Inferior parietal cortex (tissue), 1 donor: ENCODE results near the gene TKTL1.
"Not testable (repeated sequence)": the region's sequence is repeated elsewhere in the genome, so short reads cannot be mapped to it uniquely, and the experiment has no call there.

ENCODE experiments used
- DNase-seq: peaks from one replicate; pipeline ENCODE4 v3.0.0-alpha.2; 2016; ENCODE audit errors: extremely low spot score

TKTL1 gene

GRCh38 chrX:154343620-154344019, 48.0 kb downstream of the TKTL1 start:
- DNase-seq, result not testable (repeated sequence)

DNA sequence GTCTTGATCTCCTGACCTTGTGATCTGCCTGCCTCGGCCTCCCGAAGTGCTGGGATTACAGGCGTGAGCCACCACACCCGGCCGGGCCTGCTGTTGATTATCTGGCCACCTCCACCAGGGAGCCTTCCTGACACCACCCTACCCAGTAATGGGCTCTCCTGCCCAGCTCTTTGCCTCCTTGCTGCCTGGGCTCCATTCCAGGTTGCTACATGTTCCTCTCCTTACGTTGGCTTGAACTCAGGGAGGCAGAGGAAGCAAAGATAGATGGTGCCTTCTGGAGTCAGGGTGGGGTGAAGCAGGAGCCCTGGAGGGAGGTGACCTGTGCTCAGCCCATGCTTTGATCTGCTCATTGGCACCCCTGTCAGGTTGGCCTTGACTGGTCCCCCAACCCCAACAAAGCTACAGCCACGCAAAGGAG, 52.5 kb downstream of the TKTL1 start:
- DNase-seq, result no peak

- no peak for DNase-seq
Observed at GRCh38 chrX:154348646-154349358, 53.2 kb downstream of the TKTL1 start.

DNA sequence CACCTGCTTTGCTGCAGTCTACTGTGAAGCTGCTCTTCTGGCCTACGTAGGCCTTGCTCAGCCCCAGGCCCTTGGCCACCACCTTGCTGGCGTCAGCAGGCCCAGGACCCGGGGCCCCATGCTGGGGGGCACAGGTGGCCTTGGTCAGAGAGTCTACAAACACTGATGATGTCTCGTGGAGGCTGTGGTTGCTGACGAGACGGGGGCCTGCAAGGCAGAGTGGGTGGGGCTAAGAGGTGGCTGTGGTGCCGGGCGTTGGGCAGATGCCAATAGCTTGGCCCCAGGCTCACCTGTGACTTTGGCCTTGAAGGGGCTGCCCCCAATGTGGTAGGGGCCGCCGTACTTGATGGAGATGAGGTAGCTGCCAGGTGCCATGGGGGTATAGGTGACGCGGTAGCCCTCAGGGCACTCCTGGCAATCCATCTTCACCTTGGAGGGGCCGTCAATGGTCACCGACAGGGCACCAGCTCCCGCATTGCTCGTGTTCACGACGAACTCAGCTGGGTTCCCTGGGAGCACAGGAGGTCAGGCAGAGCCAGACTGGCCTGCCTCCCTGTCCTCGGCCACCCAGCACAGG, 53.9 kb downstream of the TKTL1 start:
- no peak for DNase-seq

DNA sequence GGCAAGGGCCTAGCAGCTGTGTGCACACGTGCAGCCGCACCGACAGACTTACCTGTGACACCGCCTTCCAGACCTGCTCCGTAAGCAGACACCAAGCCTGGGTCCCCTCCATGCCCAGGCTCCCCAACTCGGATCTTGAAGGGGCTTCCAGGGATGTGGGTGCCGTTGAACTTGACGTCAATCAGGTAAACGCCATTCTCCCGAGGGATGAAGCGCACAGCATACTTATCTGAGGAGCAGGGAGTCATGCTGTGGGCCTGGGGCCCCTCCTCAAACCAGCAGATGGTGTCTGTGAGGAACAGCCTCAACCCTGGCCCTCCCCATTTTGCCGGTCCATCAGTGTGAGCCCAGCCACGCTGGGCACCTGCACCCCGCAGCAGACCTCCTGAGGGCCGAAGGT, 54.4 kb downstream of the TKTL1 start:
- no peak for DNase-seq

- no peak for DNase-seq
Observed at GRCh38 chrX:154350429-154351182, 55.0 kb downstream of the TKTL1 start.

DNA sequence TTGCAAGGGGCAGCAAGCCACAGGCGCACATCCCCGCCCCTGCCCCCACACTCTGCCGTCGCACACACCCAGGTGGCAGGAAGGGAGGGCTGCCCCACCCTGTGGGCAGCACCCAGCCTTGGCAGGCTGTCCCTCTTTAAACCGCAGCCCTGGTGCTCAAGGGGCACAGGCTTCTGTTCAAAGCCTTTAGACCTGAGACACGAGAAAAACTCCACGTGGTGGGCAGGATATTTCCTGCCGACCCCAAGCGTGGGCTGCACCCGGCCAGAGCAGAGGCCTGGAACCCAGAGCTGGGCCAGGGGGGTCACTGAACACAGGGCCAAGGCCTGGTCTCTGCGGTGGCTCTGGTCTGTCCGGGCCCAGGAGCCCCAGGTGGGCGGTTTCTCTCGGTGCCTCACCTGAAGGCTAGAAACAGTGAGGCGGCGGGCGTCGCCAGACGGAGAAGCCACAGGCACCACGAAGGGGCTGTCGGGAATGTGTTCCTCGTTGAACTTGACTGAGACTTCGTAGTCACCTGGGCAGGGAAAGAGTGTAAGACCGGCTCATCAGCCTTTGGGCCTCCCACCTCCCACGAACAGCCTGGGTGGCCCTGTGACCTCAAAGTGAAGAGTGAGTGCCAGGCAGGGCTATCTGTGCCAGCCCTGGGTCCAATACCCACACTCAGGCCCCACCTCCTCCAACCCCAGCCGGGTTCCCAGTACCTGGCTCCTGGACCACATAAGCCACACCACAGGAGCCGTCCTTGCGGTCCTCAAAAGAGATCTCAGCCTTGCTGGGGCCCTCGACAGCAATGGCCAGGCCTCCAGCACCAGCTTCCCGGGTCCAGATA, 55.8 kb downstream of the TKTL1 start:
- DNase-seq, result no peak

DNA sequence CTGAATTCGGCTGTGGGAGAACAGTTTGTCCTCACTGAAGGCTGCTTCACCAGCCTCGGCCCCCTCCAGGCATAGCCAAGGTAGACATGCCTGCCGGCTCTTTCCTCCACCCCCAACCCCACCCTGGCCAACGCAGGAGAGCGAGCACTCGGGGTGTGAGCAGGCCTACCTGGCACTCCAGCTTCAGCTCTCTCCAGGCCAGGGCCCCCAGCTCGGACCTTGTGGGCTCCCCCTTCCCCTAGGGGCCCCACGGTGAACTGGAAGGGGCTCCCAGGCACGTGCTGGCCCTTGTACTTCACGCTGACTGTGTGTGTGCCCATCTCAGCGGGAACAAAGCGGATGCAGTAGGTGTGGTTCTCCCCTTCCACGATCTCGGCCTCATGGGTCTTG, 56.4 kb downstream of the TKTL1 start:
- DNase-seq, result no peak

DNA sequence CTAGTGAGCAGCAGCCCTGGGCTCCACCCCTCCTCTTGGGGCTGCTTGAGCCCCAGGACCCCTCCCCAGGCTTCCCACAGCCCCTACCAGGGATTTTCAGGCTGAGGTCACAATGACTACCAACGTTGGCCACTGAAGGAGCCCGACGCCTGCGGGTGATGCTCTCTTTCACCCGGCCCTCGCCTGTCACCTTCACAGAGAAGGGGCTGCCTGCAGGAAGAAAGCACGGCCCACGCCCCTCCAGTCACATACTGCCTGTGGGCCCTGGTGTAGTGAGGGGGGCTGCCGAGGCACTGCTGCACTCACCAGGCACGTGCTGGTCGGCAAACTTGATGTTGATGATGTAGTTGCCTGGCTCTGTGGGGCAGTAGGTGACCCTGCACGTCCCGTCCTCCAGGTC, 56.9 kb downstream of the TKTL1 start:
- no peak for DNase-seq

DNA sequence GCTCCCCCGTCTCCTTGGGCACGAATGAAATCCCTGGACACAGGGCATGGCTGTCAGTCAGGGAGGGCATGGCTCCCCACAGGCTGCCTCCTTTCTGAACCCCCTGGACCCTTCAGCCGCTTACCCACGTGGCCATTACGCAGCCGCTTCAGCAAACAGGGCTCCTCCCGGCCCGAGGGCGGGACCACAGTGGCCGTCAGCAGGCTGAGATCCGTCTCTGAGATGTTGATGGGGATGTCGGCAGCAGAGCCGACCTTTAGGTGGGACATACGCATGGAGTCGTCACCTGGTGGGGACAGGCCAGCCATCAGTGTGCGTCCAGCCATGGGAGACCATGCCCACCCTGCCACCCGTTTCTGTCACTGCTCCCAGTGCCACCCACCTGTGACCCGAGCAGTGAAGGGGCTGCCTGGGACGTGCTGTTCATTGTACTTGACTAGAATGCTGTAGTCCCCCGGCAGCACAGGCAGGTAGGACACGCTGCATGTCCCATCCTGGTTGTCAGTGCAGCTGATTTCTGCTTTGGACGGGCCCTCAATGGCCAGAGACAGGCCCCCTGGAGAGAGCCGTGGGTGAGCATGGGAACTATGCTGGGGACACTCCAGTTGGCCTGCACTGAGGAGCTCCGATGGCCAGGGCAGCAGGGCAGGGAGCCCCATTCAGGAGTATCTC, 57.7 kb downstream of the TKTL1 start:
- no peak for DNase-seq

GRCh38 chrX:154354013-154354412, 58.4 kb downstream of the TKTL1 start:
- no peak for DNase-seq

DNA sequence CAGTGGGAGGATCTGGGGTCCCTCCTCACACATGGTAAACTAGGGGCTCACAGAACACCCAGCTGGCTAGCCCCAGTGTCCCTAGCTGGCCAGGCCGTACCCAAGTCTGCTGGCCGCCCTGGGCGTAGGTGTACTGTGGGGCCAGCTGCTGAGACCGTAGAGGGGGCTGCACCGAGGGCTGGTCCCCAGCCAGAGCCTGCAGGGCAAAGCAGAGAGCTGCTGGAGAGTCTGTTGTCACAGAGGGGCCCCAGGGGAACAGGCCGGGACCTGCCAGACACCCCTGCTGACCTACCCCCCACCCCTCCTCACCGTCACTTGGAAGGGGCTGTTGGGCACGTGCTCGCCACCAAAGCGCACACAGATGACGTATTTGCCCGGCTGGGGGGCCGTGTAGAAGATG, 58.9 kb downstream of the TKTL1 start:
- no peak for DNase-seq

DNA sequence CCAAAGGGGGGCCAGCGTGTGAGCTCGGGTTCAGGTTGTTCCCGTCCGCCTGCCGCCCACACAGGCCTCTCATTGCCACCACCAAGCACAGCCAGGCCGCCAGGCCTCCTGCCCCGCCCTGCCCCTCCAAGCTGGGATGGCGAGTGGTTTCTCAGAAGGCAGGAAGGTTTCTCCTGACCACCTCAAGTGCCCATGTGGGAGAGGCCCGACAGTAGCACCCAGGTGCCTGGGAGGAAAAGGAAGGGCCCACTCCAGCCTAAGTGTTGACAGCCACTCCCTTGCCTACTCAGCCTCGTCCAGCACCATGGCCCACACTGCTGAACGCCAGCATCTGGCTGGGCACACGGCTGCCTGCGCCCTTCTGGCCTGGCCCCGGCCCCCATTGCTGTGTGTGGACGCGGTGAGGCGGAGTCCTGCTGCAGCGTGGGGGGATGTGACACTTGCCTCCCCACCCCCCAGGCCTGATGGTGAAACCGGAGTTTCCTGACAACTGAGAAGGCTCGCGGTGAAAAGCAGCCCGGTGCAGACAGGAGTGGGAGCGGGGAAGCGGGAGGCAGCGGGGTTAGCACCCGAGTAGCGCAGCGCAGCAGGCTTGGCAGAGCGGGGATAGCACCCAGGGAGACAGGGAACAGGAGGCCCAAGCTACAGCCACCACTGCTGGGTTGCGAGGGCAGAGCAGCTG, 59.6 kb downstream of the TKTL1 start:
- DNase-seq, result no peak

DNA sequence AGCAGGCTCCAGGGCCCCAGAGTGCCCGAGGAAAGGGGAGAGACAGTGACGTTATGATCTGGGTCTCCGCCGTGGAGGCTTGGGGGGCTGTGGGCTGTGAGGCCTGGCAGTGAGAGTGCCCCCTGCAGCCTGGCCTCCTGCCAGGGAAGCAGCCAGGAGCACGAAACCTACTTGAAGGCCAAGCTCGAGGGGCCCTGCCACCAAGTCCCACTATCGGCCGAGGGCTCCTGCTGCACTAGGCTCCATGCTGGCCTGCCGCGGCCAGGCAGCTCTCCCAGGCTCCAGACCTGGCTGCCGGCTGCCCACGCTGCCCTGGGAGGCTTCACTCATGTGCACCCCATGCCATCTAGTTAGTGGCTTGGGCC, 60.2 kb downstream of the TKTL1 start:
- DNase-seq, result no peak

GRCh38 chrX:154356596-154356995, 61.0 kb downstream of the TKTL1 start:
- DNase-seq, result no peak

- no peak for DNase-seq
Observed at GRCh38 chrX:154357205-154357604, 61.6 kb downstream of the TKTL1 start.

DNA sequence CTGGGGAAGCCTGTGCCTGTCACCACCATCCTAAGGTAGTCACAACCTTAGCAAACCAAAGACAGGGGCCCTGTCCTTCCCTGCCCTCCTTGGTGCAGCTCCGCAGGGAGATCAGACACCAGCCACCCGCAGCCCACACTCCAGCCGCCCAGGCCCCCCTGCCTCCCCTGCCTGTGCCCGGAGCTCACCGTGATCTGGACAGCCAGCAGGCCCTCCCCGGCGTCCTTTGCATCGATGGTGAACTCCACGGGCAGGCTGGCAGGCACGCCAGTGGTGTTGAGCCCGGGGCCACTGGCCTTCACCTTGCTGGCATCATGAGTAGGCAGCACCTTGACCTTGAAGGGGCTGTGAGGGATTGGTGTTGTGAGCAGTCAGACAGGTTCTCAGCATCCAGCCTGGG, 62.4 kb downstream of the TKTL1 start:
- DNase-seq, result no peak

- DNase-seq, result no peak
Observed at GRCh38 chrX:154358829-154359228, 63.2 kb downstream of the TKTL1 start.

DNA sequence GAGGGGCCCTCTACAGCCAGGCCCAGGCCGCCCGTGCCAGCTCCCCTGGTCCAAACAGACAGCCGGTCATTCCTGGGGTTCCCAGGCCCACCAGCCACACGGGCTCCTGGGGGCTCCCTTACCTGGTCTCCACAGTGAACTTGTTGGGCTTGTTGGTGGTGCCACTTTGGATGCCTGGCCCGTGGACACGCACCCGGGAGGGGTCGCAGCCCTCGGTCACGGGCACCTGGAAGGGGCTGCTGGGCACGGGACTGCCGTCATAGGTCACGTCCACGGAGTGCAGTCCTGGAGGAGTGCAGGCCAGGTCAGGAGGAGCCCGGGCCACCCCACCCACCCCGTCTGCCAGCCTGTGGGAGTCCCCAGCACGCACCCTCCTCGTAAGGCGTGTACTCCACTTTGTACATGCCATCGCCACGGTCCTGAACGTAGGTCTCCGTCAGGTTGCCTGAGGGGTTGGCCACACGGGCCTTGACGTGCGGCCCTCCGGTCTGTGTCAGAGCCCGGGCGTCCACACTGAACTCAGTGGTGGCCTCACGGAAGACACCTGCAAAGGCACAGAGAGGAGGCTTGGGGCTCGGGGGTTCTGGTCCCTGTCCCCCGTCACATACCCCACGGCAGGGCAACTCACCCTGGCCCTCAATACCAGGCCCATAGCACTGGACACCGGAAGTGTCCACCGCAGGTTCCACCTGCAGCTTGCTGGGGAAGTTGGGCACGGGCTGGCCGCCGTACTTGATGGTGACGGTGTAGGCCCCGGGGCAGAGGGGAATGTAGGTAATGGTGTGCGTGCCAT, 64.0 kb downstream of the TKTL1 start:
- DNase-seq, result no peak

- DNase-seq, result no peak
Observed at GRCh38 chrX:154360155-154360713, 64.6 kb downstream of the TKTL1 start.
